GM18517 (cell line): ENCODE results near the gene KLHL18.
"Not testable (repeated sequence)": the region's sequence is repeated elsewhere in the genome, so short reads cannot be mapped to it uniquely, and the experiment has no call there.

Experiments
- ATAC-seq: cut with Tn5 transposase; IDR thresholded peaks from one replicate; pipeline ENCODE4 v1.9.1; 2021; ENCODE audit warnings: mild to moderate bottlenecking, moderate library complexity; ENCODE audit not compliant: unreplicated experiment

KLHL18 gene

DNA sequence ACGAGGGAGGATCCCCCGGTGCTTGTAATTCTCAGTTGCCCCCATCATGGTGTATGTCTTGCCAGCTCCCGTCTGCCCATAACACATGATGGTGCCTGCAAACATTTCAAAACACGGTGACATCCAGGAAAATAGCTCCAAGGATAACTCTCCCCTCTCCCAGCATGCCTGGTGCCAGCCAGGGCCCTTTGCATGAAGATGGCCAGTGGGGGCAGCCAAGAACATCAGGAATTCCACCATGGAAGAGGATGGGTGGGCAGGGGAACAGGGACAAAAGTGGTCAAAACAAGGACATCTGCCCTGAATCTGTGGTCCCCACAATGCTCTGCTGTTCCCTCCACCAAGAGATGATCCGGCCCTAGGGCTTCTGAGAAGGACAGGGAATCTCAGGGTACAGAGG is 9.2 kb upstream of the KLHL18 start:
- no peak for ATAC-seq

DNA sequence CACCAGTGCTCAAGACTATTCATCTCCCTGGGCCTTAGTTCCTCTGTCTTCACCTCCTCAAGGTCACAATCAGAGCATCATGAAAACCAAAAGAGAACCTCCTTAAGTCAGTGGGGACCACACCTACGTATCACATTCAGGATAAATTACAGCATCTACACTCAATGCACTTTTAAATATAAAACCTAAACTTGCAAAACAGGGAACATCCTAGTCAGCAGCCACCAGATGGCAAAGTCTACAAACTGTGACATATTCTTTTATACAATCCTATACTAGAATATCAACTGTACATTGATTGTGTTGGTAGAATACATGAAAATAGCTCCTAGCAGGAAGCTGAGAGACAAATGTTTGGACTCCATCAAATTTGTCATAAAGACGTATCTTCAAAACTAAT is 8.1 kb upstream of the KLHL18 start:
- ATAC-seq: no peak

DNA sequence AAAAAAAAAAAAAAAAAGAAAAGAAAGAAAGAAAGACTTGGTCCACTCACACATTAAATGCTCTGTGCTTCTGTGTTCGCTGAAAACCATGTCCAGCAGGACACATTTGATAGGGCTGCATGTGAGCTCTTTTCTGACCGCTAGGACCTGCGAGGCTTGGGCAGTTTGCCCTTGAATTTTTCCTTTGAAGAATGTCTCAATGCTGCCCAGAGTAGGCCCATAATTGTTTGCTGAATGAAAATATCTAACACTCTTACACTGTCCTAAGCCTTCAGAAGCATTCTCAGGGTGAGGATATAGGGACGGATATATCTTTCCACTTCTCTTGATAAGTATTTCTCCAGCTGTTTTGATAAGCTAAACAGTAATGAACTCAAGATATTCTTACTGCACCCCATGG is 6.2 kb upstream of the KLHL18 start:
- ATAC-seq: no peak

DNA sequence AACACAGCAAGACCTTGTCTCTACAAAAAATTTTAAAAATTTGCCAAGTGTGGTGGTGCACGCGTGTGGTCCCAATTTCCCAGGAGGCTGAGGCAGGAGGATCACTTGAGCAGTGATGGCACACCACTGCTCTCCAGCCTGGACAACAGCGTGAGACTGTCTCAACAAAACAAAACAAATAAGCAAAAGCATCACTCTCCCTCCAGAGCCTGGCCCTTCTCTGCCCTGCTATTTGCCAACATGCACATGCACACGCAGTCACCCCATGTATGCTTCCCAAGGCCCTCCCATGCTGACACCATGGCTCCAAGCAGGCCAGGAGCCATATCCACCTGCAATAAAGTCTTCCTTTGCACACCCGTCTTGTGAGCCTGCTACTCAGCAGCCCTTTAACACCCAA is 2.2 kb upstream of the KLHL18 start:
- ATAC-seq: no peak

DNA sequence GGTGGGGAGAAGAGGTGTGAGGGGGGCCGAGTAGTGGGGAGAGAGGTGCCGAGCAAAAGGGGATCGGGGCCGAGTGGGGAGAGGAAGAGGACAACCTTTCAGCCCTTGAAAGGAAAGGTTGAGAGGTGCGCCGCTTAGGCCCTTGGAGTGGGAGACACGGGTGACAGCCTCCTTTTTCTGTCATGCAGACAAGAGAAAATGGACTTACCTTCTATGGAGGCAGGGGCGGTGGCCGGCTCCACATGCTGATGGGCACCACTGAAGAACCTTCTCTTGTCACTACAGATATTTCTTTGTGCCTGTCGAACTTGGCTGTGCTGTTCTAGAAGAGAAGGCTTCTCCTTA is 421 bp downstream of the KLHL18 start:
- no peak for ATAC-seq

DNA sequence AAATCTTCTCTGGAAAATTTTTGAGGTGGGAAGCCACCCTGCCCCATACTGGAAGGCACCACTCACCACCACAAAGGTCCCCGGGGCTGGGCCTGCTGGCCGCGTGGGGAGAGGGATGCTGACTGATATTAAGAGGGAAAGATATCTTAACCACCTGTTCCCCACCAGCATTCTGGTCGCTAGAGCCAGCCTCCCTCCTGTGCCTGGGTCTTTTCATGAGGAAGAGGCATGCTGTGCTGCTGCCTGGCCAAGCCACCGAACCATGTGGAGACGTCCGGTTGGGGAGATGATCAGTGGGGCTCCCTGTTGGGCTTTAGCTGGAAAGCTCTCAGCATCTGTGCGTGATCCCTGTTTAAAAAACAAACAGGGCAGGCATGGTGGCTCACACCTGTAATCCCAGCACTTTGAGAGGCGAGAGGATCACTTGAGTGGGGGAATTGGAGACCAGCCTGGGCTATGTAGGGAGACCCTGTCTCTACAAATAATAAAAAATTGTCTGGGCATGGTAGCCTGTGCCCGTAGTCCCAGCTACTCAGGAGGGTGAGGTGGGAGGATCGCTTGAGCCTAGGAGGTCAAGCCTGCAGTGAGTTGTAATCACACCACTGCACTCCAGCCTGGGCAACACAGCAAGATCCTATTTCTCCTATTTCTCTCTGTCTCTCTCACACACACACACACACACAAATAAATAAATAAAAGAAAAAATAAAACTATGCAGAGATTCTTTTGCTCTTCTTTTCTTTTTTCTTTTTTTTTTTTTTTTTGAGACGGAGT is 1.0 kb downstream of the KLHL18 start:
- no peak for ATAC-seq

DNA sequence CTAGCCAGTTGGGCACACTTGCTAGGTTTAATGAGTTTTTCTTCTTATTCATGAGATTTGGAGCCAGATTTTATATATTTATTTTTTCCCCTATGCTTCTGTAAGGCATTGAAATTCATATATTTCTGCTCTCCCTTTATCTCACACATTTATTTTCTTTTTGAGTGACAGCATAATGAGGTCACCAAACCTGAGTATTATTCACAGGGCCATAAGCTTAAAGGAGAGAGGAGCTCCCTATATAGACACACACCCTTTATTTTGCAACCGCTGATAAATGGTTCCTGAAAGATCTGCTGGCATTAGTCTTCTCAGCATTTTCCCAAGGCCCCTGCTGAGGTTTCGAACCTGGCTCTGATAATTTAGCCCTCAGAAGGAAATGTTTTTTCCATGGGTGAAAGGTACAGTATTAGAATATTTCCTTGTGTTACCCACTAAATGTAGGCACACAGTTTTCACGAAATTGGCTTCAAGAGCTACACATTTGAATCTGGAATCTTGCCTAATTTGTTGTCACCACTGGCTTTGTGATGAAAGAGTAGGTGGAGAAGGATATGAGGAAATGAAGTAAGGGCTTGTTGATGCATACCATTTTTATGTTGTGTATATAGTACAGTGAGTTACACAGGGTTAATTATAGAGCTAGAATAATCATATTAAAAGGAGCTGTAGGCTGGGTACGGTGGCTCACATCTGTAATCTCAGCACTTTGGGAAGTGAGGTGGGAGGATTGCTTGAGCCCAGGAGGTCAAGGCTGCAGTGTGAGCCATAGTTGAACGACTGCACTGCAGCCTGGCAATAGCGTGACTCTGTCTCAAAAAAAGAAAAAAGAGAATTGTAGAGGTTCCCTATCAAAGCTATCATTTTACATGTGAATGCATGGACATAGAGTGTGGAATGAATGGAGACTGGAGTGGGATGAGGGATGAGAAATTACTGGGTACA is 6.5 kb downstream of the KLHL18 start:
- ATAC-seq: no peak

DNA sequence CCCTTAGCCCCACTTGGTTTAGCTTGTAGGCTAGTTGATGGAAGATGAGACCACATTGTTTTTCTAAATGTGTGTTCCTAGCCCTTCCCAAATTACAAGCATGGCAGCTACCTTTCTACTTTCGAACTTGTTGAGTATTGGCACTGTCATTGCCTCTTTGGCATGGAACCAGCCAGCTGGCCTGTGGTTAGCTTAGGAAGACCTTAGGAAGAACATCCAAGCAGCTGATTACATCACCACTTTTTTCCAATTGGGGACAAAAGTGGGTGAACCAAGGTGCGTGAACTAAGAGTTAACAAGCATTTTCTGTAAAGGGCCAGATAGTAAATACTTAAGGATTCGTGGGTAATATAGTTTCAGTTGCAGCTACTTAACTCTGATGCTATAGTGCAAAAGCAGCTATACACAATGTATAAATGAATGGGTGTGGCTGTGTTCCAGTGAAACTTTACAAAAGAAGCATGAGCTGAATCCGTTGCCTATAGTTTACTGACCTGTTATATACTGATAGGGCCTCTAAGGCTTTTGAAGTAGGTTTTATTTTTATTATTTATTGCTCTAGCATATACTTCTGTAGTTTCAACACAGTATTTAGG is 8.5 kb downstream of the KLHL18 start:
- ATAC-seq: no peak

DNA sequence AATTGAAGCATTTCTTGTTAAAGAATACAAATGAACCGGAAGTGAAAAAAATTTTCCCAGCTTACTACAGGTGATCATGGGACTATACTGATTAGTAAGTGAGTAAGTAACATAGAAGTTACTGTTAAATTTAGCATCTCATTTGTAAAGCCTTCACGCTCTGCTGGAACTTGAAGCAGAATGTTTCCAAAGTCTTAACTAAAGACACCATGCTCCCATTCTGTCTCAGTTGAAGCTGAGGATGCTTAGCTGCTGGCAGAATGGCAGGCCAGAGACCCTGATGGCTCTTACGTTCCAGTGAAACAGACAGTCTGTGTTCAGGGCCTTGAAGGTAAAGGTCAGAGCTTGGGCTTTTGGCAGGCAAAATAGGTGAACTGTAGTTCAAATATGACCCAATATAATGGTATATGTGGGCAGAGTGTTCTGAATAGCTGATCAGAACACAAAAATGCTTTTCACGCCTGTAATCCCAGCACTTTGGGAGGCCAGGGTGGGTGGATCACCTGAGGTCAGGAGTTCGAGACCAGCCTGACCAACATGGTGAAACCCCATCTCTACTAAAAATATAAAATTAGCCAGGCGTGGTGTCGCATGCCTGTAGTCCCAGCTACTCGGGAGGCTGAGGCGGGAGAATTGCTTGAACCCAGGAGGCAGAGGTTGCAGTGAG is 9.1 kb downstream of the KLHL18 start:
- ATAC-seq: not testable (repeated sequence)

DNA sequence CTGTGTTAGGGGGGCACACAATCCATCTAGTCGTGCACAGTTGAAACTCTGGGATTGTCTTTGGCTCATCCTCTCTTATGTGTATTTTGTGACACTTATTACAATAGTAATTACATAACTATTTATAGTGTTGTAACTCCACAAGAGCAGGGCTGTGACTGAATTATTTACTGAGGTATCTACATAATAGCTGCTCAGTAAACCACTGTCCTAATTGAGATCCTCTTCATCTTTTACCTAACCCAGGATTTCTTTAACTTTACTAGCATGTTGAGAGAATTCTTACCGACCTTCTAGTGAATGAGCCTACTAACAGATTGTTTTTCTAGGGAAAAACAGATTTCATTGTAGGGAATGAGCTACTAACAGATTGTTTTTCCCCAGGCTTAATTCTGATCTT is 11.1 kb downstream of the KLHL18 start:
- ATAC-seq: no peak

DNA sequence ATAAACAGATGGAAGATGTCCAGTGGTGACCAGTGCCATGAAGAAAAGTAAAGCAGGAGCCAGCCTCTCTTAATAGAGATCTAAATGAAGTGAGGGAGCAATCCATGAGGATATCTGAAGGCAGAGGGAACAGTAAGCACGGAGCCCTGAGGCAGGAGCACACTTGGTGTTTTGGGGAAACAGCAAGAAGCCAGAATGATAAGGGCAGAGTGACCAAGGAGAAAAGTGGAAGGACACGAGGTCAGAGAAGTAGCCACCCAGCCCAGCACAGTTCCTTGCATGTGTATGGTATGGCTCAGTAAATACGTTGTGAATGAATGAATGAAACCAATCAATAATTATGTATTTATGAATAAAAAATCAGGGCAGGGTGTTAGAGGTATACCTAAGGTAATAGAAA is 11.6 kb downstream of the KLHL18 start:
- no peak for ATAC-seq

DNA sequence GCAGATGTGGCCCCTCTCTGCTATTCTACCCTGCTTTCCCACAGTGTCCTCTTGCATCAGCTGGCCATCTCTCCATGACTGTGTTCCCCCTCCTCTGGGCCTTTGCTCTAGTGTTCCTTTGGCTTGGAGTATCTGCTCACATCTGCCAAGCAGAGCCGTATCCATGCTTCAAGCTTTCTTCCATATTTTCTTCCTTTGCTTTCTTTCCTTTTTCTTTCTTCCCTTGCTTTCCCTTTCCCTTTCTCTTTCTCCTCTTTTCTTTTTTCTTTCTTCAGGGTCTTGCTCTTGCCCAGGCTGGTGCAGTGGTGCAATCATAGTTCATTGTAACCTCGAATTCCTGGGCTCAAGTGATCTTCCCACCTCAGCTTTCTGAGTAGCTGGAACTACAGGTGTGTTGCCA is 12.6 kb downstream of the KLHL18 start:
- ATAC-seq: no peak

DNA sequence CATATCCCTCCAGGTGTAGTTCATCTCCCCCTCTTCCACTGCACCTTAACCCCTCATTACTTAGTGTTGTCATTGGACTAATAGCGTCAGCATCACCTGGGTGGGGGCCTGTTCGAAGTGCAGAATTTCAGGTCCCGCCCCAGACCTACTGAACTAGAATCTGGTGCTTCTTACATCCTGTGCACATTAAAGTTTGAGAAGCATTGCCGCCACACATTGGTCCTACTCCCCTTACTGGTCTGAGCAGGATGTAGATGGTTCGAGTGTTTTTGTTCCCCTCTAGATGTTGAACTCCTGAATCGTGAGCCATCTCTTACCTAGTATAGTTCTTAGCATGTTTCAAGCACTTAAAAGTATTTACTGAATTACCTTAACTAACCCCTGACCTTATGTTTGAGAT is 13.2 kb downstream of the KLHL18 start:
- no peak for ATAC-seq

DNA sequence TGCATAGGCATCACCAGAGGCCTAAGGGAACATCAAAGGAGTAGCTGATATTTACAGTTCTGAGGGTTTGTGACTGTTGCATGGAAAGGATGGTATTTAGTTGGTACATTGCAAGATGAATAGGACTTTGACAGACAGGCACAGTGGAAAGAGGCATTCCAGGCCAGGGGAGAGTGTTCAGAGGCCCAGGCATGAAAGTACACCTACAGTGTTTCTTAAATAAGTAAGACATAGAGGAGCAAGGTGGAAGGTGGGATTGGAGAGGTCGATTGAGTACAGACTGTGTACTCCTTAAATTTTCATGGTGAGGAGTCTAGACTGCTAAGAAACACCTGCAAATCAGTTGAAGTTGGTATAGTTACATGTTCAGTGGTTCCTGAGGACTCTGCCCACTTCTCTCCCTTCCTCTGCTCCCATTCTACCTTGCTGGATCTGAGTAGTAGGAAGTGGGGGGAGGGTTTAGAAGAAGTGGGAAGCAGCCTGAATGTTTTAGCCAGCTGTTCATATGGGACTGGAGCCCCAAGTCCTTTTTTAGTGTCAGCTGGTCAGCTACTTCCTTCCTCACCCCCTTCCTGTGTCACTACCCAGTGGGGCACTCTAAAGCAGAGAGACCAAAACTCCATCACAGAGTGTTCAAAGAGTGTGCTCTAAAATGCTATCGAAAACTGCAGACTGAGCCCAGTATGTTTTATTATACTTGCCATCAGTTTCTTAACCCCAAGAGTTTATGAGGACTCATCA is 14.0 kb downstream of the KLHL18 start:
- ATAC-seq: no peak

DNA sequence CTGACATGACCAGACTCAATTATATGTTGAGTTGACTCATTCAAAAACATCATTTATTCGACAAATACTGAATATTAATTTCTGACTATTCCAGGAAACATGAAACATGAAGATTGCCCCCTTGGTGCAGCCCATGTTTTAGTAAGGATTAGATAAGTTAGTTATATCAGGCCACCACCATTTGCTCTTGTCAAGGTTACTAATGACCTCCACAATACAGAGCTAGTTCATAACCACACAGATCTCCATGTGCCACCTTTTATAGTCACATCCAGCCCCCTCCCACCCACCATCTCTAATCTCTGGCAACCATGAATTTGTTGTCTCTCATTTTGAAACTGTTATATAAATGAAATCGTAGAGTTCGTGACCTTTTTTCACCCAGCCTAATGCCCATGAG is 15.7 kb downstream of the KLHL18 start:
- ATAC-seq: no peak

DNA sequence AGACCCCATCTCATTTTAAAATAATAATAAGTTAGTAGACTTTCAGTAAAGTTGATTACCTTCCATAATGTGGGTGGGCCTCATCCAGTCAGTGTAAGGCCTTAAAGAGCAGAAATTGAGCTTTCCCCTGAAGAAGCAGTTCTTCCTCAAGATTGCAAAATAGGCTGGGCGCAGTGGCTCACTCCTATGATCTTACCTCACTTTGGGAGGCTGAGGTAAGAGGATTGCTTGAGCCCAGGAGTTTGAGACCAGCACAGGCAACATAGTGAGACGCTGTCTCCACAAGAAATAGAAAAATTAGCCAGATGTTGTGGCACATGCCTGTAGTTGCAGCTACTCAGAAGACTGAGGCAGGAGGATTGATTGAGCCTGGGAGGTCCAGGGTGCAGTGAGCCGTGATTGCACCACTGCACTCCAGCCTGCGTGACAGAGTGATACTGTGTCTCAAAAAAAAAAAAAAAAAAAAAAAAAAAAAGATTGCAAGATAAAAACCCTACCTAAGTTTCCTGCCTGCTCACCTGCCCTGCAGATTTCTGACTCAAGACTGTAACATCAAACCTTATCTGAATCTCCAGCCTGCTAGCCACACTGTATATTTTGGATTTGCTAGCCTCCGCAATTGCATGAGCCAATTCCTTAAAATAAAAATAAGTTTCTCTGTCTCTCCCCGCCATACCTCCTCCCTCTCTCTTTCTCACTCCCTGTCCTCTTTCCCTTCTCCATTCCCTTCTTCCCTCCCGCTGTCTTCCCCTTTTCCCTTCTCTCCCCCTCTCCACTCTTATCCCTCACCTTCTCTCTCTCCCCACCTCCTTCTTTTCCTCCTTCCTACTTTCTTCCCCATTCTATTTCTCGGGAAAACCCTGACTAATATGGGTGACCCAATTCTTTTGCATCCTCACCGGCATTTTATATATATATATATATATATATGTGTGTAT is 16.9 kb downstream of the KLHL18 start:
- no peak for ATAC-seq

DNA sequence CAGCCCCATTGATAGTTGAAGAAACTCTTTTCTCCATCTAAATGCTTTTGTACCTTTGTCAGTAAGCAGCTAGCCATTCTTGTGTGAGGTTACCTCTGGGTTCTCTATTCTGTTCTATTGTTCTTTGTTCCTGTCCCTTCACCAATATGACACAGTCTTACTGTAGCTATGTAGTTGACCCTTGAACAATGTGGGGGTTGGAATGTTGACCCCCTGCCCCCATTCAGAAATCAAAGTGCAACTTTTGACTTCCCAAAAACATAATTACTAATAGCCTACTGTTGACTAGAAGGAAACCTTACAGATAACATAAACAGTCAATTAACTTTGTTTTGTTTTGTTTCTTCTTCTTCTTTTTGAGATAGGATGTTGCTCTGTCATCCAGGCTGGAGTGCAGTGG is 18.7 kb downstream of the KLHL18 start:
- no peak for ATAC-seq

DNA sequence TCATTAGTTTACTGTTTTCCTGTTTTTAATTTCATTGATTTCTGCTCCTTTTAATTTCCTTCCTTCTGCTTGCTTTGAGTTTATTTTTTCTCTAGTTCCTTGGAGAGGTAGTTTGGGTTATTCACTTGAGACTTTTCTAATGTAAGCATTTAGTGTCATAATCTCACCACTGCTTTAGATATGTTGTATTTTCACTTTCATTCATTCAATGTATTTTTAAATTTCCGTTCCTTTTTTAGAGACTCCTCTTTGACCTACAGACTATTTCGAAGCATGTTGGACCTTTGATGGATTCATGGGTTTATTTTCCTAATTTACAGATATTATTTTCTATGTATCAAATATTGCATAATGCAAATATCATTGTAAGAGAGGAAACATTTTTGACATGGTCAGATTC is 23.3 kb downstream of the KLHL18 start:
- no peak for ATAC-seq

DNA sequence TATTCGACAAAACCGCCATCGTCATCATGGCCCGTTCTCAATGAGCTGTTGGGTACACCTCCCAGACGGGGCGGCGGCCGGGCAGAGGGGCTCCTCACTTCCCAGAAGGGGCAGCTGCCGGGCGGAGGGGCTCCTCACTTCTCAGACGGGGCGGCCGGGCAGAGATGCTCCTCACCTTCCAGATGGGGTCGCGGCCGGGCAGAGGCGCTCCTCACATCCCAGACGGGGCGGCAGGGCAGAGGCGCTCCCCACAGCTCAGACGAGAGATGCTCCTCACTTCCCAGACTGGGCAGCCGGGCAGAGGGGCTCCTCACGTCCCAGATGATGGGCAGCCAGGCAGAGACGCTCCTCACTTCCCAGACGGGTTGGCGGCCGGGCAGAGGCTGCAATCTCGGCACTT is 26.5 kb downstream of the KLHL18 start:
- not testable (repeated sequence) for ATAC-seq

DNA sequence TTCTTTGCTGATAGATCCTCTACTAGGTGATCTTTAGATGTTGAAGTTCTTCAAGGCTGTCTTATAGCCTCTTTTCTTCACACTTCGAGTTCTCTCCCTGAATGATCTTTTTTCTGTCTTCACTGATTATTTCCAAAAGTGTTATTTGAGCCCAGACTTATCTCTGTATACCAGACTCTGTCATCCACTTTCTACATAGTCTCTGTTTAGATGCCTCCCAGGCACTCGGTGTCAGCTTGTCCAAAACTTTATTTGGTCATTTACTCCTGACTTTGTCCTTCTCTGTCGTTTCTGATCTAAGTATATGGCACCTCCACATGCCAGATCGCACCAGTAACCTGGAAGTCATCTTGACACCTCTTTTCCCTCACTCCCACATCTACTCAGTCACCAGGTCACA is 27.6 kb downstream of the KLHL18 start:
- no peak for ATAC-seq
